Measurements from ENCODE around the gene HTRA1.

- TF ChIP-seq CTCF (IDR thresholded peaks at IDR 0.05) (no peak), POLR2A (IDR thresholded peaks at IDR 0.05) (no peak)
Measured at GRCh38 chr10:122420624-122421007, 40.7 kb upstream of the HTRA1 start.
